ENCODE measurements around the gene CLSTN1. TPM values are rescaled to one million over a fixed set of nuclear protein-coding genes. Genes with fewer than 3 reads are reported as not detected.

Gene CLSTN1
- total RNA-seq, 1 donor from 2014 or later: 181 TPM

DNA sequence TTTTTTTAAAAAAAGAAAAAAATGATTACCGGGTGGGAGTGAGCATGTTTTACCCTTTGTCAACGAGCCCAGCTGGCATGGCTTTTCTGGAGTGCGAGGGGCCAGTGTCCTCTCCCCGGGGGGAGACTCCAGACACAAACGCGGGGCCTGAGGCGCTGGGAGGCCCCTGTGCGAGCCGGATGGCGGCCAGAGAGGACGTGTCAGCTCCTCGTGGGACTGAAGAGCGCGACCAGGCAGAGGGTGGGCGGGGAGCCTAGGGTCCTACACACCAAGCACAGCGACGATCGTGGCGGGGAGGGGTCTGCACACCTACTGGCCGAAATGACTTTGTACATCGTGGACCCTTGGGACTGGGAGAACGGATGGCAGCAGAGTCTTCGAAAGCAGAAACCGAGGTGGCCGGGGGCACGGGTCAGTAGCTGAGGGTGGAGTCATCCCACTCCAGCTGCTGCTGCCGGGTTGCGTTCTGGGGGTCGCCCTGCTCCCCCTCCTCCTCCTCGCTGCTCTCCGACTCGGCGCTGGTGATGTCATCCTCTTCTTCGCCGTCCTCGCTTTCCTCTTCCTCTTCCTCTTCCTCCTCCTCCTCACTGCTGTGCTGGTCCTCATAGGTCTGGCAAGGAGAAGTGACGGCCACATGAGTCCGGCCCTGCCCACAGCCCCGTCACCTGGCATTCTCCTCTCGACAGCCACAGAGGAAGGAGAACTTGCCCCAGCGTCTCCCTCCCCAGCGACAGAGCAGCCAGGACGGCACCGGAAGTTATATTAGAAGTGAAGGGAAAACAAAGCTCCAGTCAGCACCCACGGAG, 93.5 kb downstream of the CLSTN1 start:
- H3K9me3 Mint-ChIP-seq (ENCODE audit: unreplicated experiment): no peaks in the 10 kb centered on the region
- Histone ChIP-seq H3K4me2 (ENCODE audit: low read length) (no peak overlapping the region), H3K79me2 (ENCODE audit: insufficient read depth, low read length) (no peaks in the 10 kb centered on the region), H2AFZ (ENCODE audit: low read depth, low read length) (no peak overlapping the region), H3K27ac (ENCODE audit: low read depth, low read length) (no peak overlapping the region), H3K9ac (ENCODE audit: low read length) (no peak overlapping the region), H3K36me3 (ENCODE audit: insufficient read depth, low read length) (peaks cover 30% of the 10 kb centered on the region), H3K4me1 (ENCODE audit: insufficient read depth, low read length) (no peaks in the 10 kb centered on the region), H3K27me3 (ENCODE audit: insufficient read depth, low read length) (no peaks in the 10 kb centered on the region), H4K20me1 (ENCODE audit: insufficient read depth, low read length) (peaks cover 10% of the 10 kb centered on the region), H3K4me3 (ENCODE audit: insufficient read depth, low read depth, low read length) (no peak overlapping the region), H3K9me3 (ENCODE audit: insufficient read depth, low read depth, low read length) (no peaks in the 10 kb centered on the region)
- H3K36me3 Mint-ChIP-seq (ENCODE audit: low read depth, unreplicated experiment): peaks cover 50% of the 10 kb centered on the region
- peak overlapping the region; percentile 12 for H3K27ac Mint-ChIP-seq (ENCODE audit: unreplicated experiment)
- FAIRE-seq (no peak), DNase-seq (ENCODE audit: low read depth) (no peak)
- peaks cover 6% of the 10 kb centered on the region for H3K4me1 Mint-ChIP-seq (ENCODE audit: low read depth, unreplicated experiment)
- TF ChIP-seq, protein P1, sequence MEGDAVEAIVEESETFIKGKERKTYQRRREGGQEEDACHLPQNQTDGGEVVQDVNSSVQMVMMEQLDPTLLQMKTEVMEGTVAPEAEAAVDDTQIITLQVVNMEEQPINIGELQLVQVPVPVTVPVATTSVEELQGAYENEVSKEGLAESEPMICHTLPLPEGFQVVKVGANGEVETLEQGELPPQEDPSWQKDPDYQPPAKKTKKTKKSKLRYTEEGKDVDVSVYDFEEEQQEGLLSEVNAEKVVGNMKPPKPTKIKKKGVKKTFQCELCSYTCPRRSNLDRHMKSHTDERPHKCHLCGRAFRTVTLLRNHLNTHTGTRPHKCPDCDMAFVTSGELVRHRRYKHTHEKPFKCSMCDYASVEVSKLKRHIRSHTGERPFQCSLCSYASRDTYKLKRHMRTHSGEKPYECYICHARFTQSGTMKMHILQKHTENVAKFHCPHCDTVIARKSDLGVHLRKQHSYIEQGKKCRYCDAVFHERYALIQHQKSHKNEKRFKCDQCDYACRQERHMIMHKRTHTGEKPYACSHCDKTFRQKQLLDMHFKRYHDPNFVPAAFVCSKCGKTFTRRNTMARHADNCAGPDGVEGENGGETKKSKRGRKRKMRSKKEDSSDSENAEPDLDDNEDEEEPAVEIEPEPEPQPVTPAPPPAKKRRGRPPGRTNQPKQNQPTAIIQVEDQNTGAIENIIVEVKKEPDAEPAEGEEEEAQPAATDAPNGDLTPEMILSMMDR (IDR thresholded peaks at IDR 0.05; ENCODE audit: insufficient read depth, low read depth, low read length): no peak
- TF ChIP-seq EZH2 (IDR thresholded peaks at IDR 0.05; ENCODE audit: insufficient read depth, low read length): no peak
- no peak overlapping the region for H3K4me3 Mint-ChIP-seq (ENCODE audit: unreplicated experiment)
- no peaks in the 10 kb centered on the region for H3K27me3 Mint-ChIP-seq (ENCODE audit: low read depth, unreplicated experiment)

DNA sequence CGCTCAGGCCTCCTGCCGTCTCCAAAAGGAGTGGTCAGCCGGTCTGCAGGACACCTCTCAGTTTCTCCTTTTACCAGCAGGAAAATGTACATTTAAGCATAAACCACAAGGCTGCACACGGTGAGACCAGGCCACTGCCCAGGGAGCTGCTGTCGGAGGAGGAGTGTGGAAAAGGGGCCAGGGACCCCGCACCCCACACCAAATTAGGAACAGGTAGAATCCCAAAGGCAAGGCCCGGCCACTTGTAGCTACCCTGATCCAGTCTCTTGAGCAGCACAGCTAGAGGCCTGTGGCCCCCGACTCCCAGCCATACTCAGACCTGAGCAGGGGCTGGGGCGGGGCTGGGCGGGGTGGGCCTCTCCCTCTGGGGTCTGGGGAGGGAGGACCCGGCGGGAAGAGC, 94.2 kb downstream of the CLSTN1 start:
- no peak overlapping the region for H3K9ac ChIP-seq (ENCODE audit: low read length)
- Mint-ChIP-seq H3K27me3 (ENCODE audit: low read depth, unreplicated experiment) (no peaks in the 10 kb centered on the region), H3K27ac (ENCODE audit: unreplicated experiment) (no peak overlapping the region), H3K36me3 (ENCODE audit: low read depth, unreplicated experiment) (peaks cover 44% of the 10 kb centered on the region), H3K9me3 (ENCODE audit: unreplicated experiment) (no peaks in the 10 kb centered on the region), H3K4me3 (ENCODE audit: unreplicated experiment) (no peak overlapping the region), H3K4me1 (ENCODE audit: low read depth, unreplicated experiment) (peaks cover 6% of the 10 kb centered on the region)
- DNase-seq (ENCODE audit: low read depth): no peak
- H4K20me1 ChIP-seq (ENCODE audit: insufficient read depth, low read length): peaks cover 10% of the 10 kb centered on the region
- H2AFZ ChIP-seq (ENCODE audit: low read depth, low read length): no peak overlapping the region
- H3K36me3 ChIP-seq (ENCODE audit: insufficient read depth, low read length): peaks cover 30% of the 10 kb centered on the region
- no peak overlapping the region for H3K4me2 ChIP-seq (ENCODE audit: low read length)
- no peak overlapping the region for H3K4me3 ChIP-seq (ENCODE audit: insufficient read depth, low read depth, low read length)
- no peaks in the 10 kb centered on the region for H3K9me3 ChIP-seq (ENCODE audit: insufficient read depth, low read depth, low read length)
- no peaks in the 10 kb centered on the region for H3K4me1 ChIP-seq (ENCODE audit: insufficient read depth, low read length)
- FAIRE-seq: no peak
- no peaks in the 10 kb centered on the region for H3K27me3 ChIP-seq (ENCODE audit: insufficient read depth, low read length)
- no peaks in the 10 kb centered on the region for H3K79me2 ChIP-seq (ENCODE audit: insufficient read depth, low read length)
- H3K27ac ChIP-seq (ENCODE audit: low read depth, low read length): no peak overlapping the region
- TF ChIP-seq EZH2 (IDR thresholded peaks at IDR 0.05; ENCODE audit: insufficient read depth, low read length): no peak
- TF ChIP-seq, protein P1 (IDR thresholded peaks at IDR 0.05; ENCODE audit: insufficient read depth, low read depth, low read length): no peak

Measured in astrocyte (in vitro differentiated cells and primary cell).